Measurements from ENCODE around the gene PROX1. TPM values are rescaled to one million over a fixed set of nuclear protein-coding genes. Genes with fewer than 3 reads are reported as not detected.
A peak's percentile ranks its signal among the peaks of the same experiment; 100 is the strongest.

Gene PROX1
- total and polyA plus RNA-seq, 2 experiments from 2014 or later, result 4.8 to 15.7 TPM

GRCh38 chr1:214075999-214076707 is 88.4 kb downstream of the PROX1 start:
- H3K27me3 ChIP-seq, result no peaks in the 10 kb centered on the region
- H4K20me1 ChIP-seq (ENCODE audit: insufficient read depth, poor library complexity, severe bottlenecking), result no peaks in the 10 kb centered on the region
- H3K79me2 ChIP-seq, result no peaks in the 10 kb centered on the region
- WGBS (ENCODE audit: low lambda C conversion rate, missing lambda C conversion rate), result 79% methylated on average over 16 of the region's 16 CpGs
- no peaks in the 10 kb centered on the region for H3K4me1 ChIP-seq (ENCODE audit: insufficient read depth)
- peak overlapping the region; percentile 36 for H3K4me2 ChIP-seq
- H2AFZ ChIP-seq, result no peak overlapping the region
- H3K9me2 ChIP-seq (replicated peaks; ENCODE audit: insufficient read depth), result no peaks in the 10 kb centered on the region
- no peaks in the 10 kb centered on the region for H3K36me3 ChIP-seq (replicated peaks; ENCODE audit: insufficient read depth, low read depth)
- H3K4me3 ChIP-seq, result no peak overlapping the region
- TF ChIP-seq EZH2 (IDR thresholded peaks at IDR 0.05; ENCODE audit: borderline replicate concordance), result no peak
- no peak for TF ChIP-seq CTCF (IDR thresholded peaks at IDR 0.05; ENCODE audit: poor library complexity)
- no peak for TF ChIP-seq EZH2phosphoT487 (IDR thresholded peaks at IDR 0.05; ENCODE audit: low read depth, severe bottlenecking, unreplicated experiment)
- H3K27ac ChIP-seq, result no peak overlapping the region
- DNase-seq (ENCODE audit: low spot score), result no peak
- no peaks in the 10 kb centered on the region for H3K9me3 ChIP-seq (ENCODE audit: low read depth)

GRCh38 chr1:214076708-214077065 is 88.9 kb downstream of the PROX1 start:
- no peaks in the 10 kb centered on the region for H3K9me3 ChIP-seq (ENCODE audit: low read depth)
- H3K27ac ChIP-seq, result no peak overlapping the region
- H3K27me3 ChIP-seq, result no peaks in the 10 kb centered on the region
- no peak overlapping the region for H3K4me3 ChIP-seq
- H3K79me2 ChIP-seq, result no peaks in the 10 kb centered on the region
- 89% methylated on average over 7 of the region's 7 CpGs for WGBS (ENCODE audit: low lambda C conversion rate, missing lambda C conversion rate)
- no peaks in the 10 kb centered on the region for H4K20me1 ChIP-seq (ENCODE audit: insufficient read depth, poor library complexity, severe bottlenecking)
- H3K4me1 ChIP-seq (ENCODE audit: insufficient read depth), result no peaks in the 10 kb centered on the region
- no peaks in the 10 kb centered on the region for H3K9me2 ChIP-seq (replicated peaks; ENCODE audit: insufficient read depth)
- DNase-seq (ENCODE audit: low spot score), result no peak
- no peaks in the 10 kb centered on the region for H3K36me3 ChIP-seq (replicated peaks; ENCODE audit: insufficient read depth, low read depth)
- H3K4me2 ChIP-seq, result no peak overlapping the region
- TF ChIP-seq EZH2 (IDR thresholded peaks at IDR 0.05; ENCODE audit: borderline replicate concordance) (no peak), CTCF (IDR thresholded peaks at IDR 0.05; ENCODE audit: poor library complexity) (no peak), EZH2phosphoT487 (IDR thresholded peaks at IDR 0.05; ENCODE audit: low read depth, severe bottlenecking, unreplicated experiment) (no peak)
- H2AFZ ChIP-seq, result no peak overlapping the region

GRCh38 chr1:214078950-214079349 is 91.2 kb downstream of the PROX1 start:
- Histone ChIP-seq H2AFZ (no peak overlapping the region), H3K79me2 (no peaks in the 10 kb centered on the region), H3K4me3 (no peak overlapping the region), H3K27me3 (no peaks in the 10 kb centered on the region), H3K4me2 (no peak overlapping the region), H3K9me2 (replicated peaks; ENCODE audit: insufficient read depth) (no peaks in the 10 kb centered on the region), H3K36me3 (replicated peaks; ENCODE audit: insufficient read depth, low read depth) (no peaks in the 10 kb centered on the region), H3K27ac (no peak overlapping the region), H3K9me3 (ENCODE audit: low read depth) (no peaks in the 10 kb centered on the region), H4K20me1 (ENCODE audit: insufficient read depth, poor library complexity, severe bottlenecking) (no peaks in the 10 kb centered on the region), H3K4me1 (ENCODE audit: insufficient read depth) (no peaks in the 10 kb centered on the region)
- WGBS (ENCODE audit: low lambda C conversion rate, missing lambda C conversion rate), result 75% methylated on average over 3 of the region's 3 CpGs
- DNase-seq (ENCODE audit: low spot score), result no peak
- no peak for TF ChIP-seq CTCF (IDR thresholded peaks at IDR 0.05; ENCODE audit: poor library complexity)
- no peak for TF ChIP-seq EZH2phosphoT487 (IDR thresholded peaks at IDR 0.05; ENCODE audit: low read depth, severe bottlenecking, unreplicated experiment)
- TF ChIP-seq EZH2 (IDR thresholded peaks at IDR 0.05; ENCODE audit: borderline replicate concordance), result no peak
